Adipocyte (in vitro differentiated cells): ENCODE measurements around the gene CYP3A7.
"Not testable (repeated sequence)": the region's sequence is repeated elsewhere in the genome, so short reads cannot be mapped to it uniquely, and the experiment has no call there.

ENCODE experiments used
- DNase-seq: peaks from one replicate; pipeline ENCODE4 v3.0.0-alpha.2; 2015; ENCODE audit warnings: low read depth
- H3K27me3 ChIP-seq: replicated peaks from 2 replicates; pipeline ENCODE4 v1.7.0; 2013; ENCODE audit warnings: mild to moderate bottlenecking, low read length, moderate library complexity; ENCODE audit not compliant: control insufficient read depth, insufficient read depth
- H3K36me3 ChIP-seq: 2 replicates; pipeline ENCODE4 v1.7.0; 2013; ENCODE audit warnings: low read length, mild to moderate bottlenecking, moderate library complexity; ENCODE audit not compliant: control insufficient read depth, insufficient read depth, severe bottlenecking
- H3K4me1 ChIP-seq: 2 replicates; pipeline ENCODE4 v1.7.0; 2013; ENCODE audit warnings: mild to moderate bottlenecking, low read length, moderate library complexity; ENCODE audit not compliant: control insufficient read depth, insufficient read depth
- H3K4me3 ChIP-seq: 2 replicates; pipeline ENCODE4 v1.7.0; 2013; ENCODE audit warnings: mild to moderate bottlenecking, low read length, moderate library complexity
- H3K9ac ChIP-seq: 2 replicates; pipeline ENCODE4 v1.7.0; 2013; ENCODE audit warnings: mild to moderate bottlenecking, low read length, moderate library complexity
- H3K9me3 ChIP-seq: 2 replicates; pipeline ENCODE4 v1.7.0; 2013; ENCODE audit warnings: mild to moderate bottlenecking, low read length, moderate library complexity; ENCODE audit not compliant: control insufficient read depth

Gene CYP3A7

DNA sequence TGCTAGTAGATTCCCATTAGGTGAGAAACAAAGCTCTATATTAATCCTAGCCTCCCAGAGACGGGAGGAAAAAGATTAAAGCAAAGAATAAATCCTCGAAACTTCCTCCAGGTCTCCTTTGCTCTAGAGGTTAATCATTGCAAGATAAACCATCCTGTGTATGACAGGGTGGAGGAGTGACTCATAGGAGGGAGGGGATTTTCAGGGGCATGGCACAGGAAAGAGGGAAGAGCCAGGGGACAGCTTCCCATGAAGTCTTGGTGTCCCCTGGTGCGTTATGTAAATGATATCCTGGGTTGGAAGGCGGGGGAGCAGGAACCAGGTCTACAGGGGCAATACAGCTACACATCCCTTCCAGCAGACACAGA is 56.0 kb downstream of the CYP3A7 start:
- Histone ChIP-seq H3K27me3 (no peaks in the 10 kb centered on the region), H3K9me3 (peaks cover 16% of the 10 kb centered on the region), H3K36me3 (no peaks in the 10 kb centered on the region), H3K9ac (no peak overlapping the region), H3K4me1 (peaks cover 11% of the 10 kb centered on the region), H3K4me3 (peak overlapping the region; percentile 65)
- no peak for DNase-seq

DNA sequence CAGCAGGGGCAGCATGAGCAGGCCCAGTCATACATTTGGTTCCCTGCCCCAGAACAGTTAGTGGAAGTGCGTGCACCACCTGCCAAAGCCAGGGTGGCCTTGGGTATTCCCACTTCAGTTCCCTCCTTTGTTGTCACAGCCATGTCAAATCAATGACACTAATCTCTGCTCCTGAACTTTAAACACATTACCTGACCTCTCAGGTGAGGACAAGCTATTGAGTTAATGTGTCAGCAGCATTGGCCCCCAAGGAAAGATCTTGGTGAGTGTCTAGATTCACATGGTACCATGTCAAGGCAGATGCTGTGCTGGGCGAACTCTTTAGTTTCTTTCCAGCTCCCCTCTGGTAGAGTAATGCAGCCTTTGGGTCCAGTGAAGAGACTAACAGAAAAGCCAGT is 57.3 kb downstream of the CYP3A7 start:
- H3K9ac ChIP-seq = no peak overlapping the region
- peaks cover 16% of the 10 kb centered on the region for H3K9me3 ChIP-seq
- no peaks in the 10 kb centered on the region for H3K27me3 ChIP-seq
- H3K36me3 ChIP-seq = no peaks in the 10 kb centered on the region
- peaks cover 11% of the 10 kb centered on the region for H3K4me1 ChIP-seq
- DNase-seq = no peak
- no peak overlapping the region for H3K4me3 ChIP-seq

DNA sequence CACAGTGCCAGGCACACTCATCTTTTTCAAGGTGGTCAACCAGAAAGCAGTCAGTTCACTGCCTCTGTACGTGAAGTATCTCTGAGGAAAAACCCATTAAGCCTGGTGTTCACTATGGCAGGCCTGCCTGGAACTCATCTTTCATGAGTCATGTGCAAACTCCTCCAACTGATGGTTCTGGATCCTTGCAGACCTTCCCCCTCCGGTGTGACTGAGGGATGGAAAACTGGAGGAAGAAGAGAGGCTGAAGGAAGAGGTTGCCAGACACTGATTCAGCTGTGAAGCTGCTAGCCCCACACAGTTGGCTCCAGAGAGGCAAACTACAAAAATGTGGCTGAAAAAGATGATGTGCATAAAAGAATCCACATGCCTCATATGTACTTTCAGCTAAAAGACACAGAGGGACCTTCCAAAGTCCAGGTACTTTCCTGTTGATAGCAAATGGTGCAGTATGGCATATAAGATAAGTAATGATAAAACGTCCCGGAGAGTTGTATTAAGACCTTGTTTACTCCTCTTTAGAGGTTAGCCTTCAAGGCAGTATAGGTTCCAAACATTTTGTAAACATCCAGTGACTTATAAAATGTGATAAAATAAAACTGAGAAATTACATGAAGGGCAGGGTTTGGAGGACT is 57.9 kb downstream of the CYP3A7 start:
- H3K36me3 ChIP-seq = no peaks in the 10 kb centered on the region
- H3K4me3 ChIP-seq = no peak overlapping the region
- DNase-seq = no peak
- H3K9me3 ChIP-seq = peaks cover 15% of the 10 kb centered on the region
- H3K9ac ChIP-seq = no peak overlapping the region
- peaks cover 11% of the 10 kb centered on the region for H3K4me1 ChIP-seq
- no peaks in the 10 kb centered on the region for H3K27me3 ChIP-seq

DNA sequence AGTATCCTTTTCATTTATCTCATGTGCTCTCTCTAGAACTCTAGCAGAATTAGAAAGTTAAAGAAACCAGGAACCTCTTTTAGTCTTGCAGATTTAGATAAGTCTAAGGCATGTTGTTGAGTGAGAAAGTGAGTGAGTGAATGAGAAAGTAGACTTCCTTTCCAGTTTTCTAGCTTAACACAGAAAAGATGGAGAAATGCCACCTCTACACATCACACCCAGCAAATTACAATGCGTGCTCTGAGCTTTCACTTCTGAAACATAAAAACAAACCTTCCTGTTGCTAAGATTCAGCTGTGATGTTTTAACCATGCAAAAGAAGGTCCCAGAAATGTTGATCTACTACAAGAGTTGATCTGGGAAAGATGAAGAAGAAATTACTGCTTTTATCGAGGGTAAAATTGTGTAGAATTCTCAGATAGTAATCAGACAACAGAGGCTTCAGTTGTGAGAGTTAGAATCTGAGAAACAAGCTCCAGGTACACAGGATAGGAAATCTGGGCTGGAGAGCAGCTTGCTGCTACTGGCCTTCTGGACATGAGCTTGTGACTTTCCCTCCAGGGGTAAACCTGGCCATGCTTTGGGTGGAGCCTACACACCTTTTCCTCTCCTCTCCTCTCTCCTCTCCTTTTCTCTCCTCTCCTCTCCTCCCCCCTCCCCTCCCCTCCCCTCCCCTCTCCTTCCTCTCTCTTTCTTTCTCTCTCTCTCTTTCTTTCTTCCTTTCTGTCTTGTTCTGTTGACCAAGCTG is 59.8 kb downstream of the CYP3A7 start:
- Histone ChIP-seq H3K27me3 (no peaks in the 10 kb centered on the region), H3K4me3 (no peak overlapping the region)

DNA sequence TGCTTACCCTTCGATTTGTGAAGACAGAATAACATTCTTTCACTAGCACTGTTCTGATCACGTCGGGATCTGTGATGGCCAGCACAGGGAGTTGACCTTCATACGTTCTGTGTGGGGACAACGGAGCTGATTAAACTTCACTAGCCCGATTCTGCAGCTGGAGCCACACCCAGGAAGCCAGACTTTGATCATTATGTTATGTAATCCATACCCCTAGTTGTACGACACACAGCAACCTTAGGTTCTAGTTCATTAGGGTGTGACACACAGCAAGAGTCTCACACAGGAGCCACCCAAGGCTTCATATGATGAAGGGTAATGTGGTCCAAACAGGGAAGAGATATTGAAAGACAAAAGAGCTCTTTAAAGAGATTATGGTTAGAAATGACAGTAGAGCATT is 62.4 kb downstream of the CYP3A7 start:
- Histone ChIP-seq H3K36me3 (no peaks in the 10 kb centered on the region), H3K27me3 (no peaks in the 10 kb centered on the region), H3K4me1 (no peaks in the 10 kb centered on the region), H3K9me3 (no peaks in the 10 kb centered on the region), H3K9ac (no peak overlapping the region), H3K4me3 (no peak overlapping the region)
- DNase-seq = no peak

More for the DNA sequence above, 59.8 kb downstream of the CYP3A7 start:
- no peaks in the 10 kb centered on the region for H3K9me3 ChIP-seq
- no peak for DNase-seq
- peaks cover 11% of the 10 kb centered on the region for H3K4me1 ChIP-seq
- no peak overlapping the region for H3K9ac ChIP-seq
- no peaks in the 10 kb centered on the region for H3K36me3 ChIP-seq

DNA sequence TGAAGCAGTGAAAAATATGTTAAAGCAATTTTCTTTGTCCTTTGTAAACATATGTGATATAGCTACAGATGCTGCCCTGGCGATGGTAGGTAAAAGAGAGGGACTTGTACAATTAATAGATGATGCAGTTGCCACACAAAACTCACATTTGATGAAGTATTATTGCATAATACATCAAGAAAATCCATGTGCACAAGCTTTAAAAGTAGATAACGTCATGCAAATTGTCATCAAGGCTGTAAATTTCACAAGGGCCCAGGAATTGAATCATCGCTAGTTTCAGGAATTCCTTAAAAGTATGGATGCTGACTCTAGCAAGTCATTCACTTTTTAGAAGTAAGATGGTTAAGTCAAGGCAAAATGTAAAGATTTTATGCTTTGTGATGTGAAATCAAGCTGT is 65.2 kb downstream of the CYP3A7 start:
- H3K4me1 ChIP-seq = no peaks in the 10 kb centered on the region
- H3K9ac ChIP-seq = no peak overlapping the region
- no peak for DNase-seq
- H3K9me3 ChIP-seq = no peaks in the 10 kb centered on the region
- no peak overlapping the region for H3K4me3 ChIP-seq
- no peaks in the 10 kb centered on the region for H3K27me3 ChIP-seq
- H3K36me3 ChIP-seq = no peaks in the 10 kb centered on the region

DNA sequence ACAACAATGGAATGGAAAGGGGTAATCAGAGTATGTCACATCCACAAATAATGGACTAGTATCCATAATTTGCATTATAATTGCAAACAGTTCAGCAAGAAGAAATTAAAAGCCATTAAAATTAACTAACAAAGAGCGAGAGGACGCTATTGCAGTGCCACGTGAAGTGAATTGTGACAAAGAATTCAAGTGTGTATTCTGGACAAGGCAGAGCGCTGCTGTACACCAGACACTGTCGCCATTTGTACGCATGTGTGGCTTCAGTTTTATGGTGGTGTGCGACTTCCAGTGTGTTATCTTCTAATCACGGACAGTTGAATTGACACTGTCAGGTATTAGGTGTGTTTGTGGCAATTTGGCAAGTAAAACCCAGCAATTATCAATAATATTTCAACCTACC is 66.5 kb downstream of the CYP3A7 start:
- no peak for DNase-seq

DNA sequence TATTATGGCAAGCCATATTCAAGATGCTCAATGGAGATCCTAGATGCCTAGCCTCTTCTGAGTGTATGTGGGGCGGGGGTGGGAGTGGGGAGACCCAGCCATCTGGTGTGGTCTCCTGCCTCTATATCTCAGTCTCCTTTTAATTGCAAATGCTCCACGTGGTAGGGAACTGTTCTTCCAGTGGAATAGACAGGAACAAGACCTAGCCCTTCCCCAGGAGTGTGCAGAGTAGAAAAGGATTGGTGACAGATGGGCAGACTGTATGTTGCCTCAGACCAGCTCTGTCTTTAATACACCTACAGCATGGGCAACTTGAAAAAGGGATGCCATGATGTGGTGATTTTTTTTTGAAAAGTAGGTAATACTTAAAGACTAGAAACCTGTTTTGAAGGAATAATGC is 67.8 kb downstream of the CYP3A7 start:
- Histone ChIP-seq H3K9me3 (no peaks in the 10 kb centered on the region), H3K9ac (no peak overlapping the region), H3K36me3 (peaks cover 10% of the 10 kb centered on the region), H3K4me3 (no peak overlapping the region), H3K4me1 (no peaks in the 10 kb centered on the region), H3K27me3 (no peaks in the 10 kb centered on the region)
- DNase-seq = no peak

More for the DNA sequence above, 66.5 kb downstream of the CYP3A7 start:
- Histone ChIP-seq H3K9me3 (no peaks in the 10 kb centered on the region), H3K27me3 (no peaks in the 10 kb centered on the region), H3K36me3 (peaks cover 3% of the 10 kb centered on the region), H3K4me1 (no peaks in the 10 kb centered on the region), H3K9ac (no peak overlapping the region), H3K4me3 (no peak overlapping the region)

DNA sequence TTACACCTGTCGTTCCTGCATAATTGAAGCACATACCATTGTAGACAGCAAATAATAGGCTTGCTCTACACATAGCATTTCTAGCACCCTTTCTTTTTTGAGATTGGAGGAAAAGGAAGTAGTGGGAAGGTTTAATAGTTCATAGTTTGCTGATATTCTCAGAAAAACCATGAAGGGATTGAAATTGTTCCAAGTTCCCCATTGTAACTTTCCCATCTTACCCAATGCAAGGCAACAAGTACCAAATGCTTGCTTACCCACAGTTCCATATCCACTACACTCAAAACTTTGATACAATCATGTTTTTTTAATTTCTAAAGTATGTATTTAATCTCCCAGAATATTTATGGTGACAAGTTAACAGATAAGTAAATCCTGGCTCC is 69.0 kb downstream of the CYP3A7 start:
- no peak overlapping the region for H3K9ac ChIP-seq
- H3K36me3 ChIP-seq = peaks cover 10% of the 10 kb centered on the region
- DNase-seq = no peak
- no peaks in the 10 kb centered on the region for H3K9me3 ChIP-seq
- H3K4me1 ChIP-seq = no peaks in the 10 kb centered on the region
- no peaks in the 10 kb centered on the region for H3K27me3 ChIP-seq
- H3K4me3 ChIP-seq = no peak overlapping the region

DNA sequence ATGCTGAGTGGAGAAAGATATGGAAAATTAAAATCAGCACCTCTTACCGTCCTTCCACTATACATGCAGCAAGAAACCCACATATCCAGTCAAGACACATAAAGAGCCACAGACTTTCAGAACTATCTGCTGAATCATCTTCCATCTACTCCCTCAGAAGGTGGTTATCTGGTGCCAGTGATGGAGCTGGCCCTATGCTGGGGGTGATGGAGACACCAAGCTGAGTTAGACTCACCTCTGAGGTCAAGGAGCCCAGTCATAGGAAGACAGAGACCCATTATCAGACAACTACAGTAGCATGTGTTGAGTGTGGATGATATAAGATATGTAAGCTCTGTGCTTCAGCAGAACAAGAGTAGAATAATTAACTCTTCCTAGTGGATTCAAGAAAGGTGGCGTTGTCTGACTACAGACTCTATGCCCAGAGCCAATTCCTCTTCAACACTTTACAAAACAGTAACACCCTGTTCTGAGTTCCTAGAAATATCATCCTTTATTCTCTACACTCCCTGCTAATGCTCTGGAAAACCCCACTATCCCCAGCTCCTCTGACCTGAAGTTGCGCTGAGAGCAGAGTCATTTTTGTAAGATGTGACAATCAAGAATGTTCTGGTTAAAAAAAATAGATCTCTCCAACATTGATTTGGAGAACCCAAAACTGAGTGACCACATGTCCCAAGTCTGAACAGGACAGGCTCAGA is 69.5 kb downstream of the CYP3A7 start:
- DNase-seq = no peak
- peaks cover 10% of the 10 kb centered on the region for H3K36me3 ChIP-seq
- no peaks in the 10 kb centered on the region for H3K4me1 ChIP-seq
- H3K9ac ChIP-seq = no peak overlapping the region
- H3K27me3 ChIP-seq = no peaks in the 10 kb centered on the region
- no peak overlapping the region for H3K4me3 ChIP-seq
- H3K9me3 ChIP-seq = no peaks in the 10 kb centered on the region

DNA sequence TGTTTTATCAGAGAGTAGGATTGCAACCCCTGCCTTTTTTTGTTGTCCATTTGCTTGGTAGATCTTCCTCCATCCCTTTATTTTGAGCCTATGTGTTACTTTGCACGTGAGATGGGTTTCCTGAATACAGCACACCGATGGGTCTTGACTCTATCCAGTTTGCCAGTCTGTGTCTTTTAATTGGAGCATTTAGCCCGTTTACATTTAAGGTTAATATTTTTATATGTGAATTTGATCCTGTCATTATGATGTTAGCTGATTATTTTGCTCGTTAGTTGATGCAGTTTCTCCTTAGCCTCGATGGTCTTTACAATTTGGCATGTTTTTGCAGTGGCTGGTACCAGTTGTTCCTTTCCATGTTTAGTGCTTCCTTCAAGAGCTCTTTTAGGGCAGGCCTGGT is 77.1 kb downstream of the CYP3A7 start:
- H3K9ac ChIP-seq, H3K9me3 ChIP-seq, H3K27me3 ChIP-seq, DNase-seq, H3K36me3 ChIP-seq, H3K4me3 ChIP-seq, H3K4me1 ChIP-seq: not testable (repeated sequence)
